Upper lobe of right lung (tissue), 1 donor: ENCODE results near the gene BACH2. TPM values are rescaled to one million over a fixed set of nuclear protein-coding genes. Genes with fewer than 3 reads are reported as not detected.

Experiments used
- ATAC-seq: fragments of 200-7000 bp; cut with Tn5 transposase; one replicate; pipeline ENCODE4 v1.9.1; 2020; ENCODE audit warnings: mild to moderate bottlenecking, moderate library complexity
- DNase-seq: peaks from one replicate; pipeline ENCODE4 v3.0.0-alpha.2; 2020
- H3K27ac ChIP-seq: fragments of 200-600 bp; one replicate; pipeline ENCODE4 v1.8.0; 2022
- H3K27me3 ChIP-seq: fragments of 200-600 bp; one replicate; pipeline ENCODE4 v1.8.0; 2022; ENCODE audit warnings: mild to moderate bottlenecking
- H3K36me3 ChIP-seq: fragments of 200-600 bp; one replicate; pipeline ENCODE4 v1.8.0; 2022
- H3K4me1 ChIP-seq: fragments of 200-600 bp; one replicate; pipeline ENCODE4 v1.8.0; 2022
- H3K4me3 ChIP-seq: fragments of 200-600 bp; one replicate; pipeline ENCODE4 v1.8.0; 2022; ENCODE audit warnings: mild to moderate bottlenecking
- H3K9me3 ChIP-seq: fragments of 200-600 bp; one replicate; pipeline ENCODE4 v1.8.0; 2022
- intact Hi-C: fragments of 100-400 bp; cut with DNase I; formaldehyde crosslinking; loops from one replicate; pipeline ENCODE4 v1.11.0; 2022
- microRNA-seq: library from miRNA; unstranded; fragments of <30 nt; microRNA quantifications from one replicate; pipeline ENCODE4 v1.2.0, GENCODE V29; 2020; ENCODE audit warnings: borderline microRNAs expressed
- total RNA-seq: library from RNA; stranded (reverse); fragmentation: NEBNext Ultra II Directional; extraction: Animal tissue kit (Norgen Biotek cat#: 25700); gene quantifications from one replicate; pipeline ENCODE4 v1.2.1, GENCODE V29; 2021
- TF ChIP-seq, protein P1 (sequence below): fragments of 200-600 bp; IDR thresholded peaks from one replicate; pipeline ENCODE4 v1.8.0; 2022; ENCODE audit warnings: antibody characterized with exemption
- donor health status: DM: no; HTN: yes; CAD: no; lungs with severe emphysema.

Gene BACH2
- total RNA-seq, 1 donor from 2014 or later, result 4.9 TPM

DNA sequence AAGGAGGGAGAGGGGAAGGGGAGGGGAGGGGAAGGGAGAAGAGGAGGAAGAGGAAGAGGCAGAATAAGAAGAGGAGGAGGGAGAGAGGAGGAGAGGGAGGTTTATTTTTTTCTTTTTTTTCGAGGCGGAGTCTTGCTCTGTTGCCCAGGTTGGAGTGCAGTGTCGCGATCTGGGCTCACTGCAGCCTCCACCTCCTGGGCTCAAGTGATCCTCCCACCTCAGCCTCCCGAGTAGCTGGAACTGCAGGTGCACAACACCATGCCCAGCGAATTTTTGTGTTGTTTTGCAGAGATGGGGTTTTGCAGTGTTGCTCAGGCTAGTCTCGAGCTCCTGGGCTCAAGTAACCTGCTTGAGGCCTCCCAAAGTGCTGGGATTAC, 408.5 kb downstream of the BACH2 start:
- no peak for DNase-seq
- Histone ChIP-seq H3K4me3 (no peak overlapping the region), H3K9me3 (no peaks in the 10 kb centered on the region), H3K27me3 (peaks cover 42% of the 10 kb centered on the region), H3K36me3 (no peaks in the 10 kb centered on the region), H3K4me1 (no peaks in the 10 kb centered on the region), H3K27ac (no peak overlapping the region)
- TF ChIP-seq, protein P1, sequence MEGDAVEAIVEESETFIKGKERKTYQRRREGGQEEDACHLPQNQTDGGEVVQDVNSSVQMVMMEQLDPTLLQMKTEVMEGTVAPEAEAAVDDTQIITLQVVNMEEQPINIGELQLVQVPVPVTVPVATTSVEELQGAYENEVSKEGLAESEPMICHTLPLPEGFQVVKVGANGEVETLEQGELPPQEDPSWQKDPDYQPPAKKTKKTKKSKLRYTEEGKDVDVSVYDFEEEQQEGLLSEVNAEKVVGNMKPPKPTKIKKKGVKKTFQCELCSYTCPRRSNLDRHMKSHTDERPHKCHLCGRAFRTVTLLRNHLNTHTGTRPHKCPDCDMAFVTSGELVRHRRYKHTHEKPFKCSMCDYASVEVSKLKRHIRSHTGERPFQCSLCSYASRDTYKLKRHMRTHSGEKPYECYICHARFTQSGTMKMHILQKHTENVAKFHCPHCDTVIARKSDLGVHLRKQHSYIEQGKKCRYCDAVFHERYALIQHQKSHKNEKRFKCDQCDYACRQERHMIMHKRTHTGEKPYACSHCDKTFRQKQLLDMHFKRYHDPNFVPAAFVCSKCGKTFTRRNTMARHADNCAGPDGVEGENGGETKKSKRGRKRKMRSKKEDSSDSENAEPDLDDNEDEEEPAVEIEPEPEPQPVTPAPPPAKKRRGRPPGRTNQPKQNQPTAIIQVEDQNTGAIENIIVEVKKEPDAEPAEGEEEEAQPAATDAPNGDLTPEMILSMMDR, result no peak
- intact Hi-C loops, result no loop called here
- ATAC-seq, result no peak

DNA sequence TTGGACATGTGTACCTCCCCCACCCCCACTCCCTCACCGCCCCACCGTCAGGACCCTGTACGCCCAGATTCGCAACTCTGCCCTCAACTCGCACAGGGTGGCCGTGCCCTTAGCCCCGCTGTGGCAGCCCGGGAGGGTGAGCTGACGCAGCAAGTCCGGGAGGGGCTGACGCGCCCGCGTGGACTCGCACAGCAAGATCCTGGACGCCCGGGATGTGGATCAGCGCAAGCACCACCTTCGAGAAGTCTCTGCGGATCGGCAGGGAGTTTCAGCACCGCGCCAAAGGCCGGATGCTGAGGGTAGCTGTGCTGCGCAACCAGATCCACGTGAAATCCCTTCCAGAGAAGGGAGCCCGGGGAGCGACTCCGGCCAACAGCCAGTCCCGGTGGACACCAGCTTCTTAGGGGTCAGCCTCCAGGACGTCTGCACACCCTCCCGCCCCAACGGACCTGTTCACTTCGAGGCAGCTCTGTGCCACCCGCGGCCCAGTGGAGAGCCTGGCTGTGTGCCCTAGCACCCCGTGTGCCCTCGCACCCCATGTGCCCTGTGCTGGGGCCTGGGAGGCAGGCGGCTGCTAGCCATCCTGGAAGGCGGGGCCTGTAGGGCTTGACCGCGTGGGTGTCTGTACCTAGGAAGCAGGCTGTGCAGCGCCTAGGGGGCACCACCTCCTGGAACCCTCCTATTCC, 409.0 kb downstream of the BACH2 start:
- Histone ChIP-seq H3K4me1 (no peaks in the 10 kb centered on the region), H3K4me3 (no peak overlapping the region), H3K27ac (no peak overlapping the region), H3K36me3 (no peaks in the 10 kb centered on the region), H3K27me3 (peaks cover 37% of the 10 kb centered on the region), H3K9me3 (no peaks in the 10 kb centered on the region)
- TF ChIP-seq, protein P1, result no peak
- DNase-seq, result no peak
- intact Hi-C loops, result no loop called here
- peak; percentile 61 for ATAC-seq

DNA sequence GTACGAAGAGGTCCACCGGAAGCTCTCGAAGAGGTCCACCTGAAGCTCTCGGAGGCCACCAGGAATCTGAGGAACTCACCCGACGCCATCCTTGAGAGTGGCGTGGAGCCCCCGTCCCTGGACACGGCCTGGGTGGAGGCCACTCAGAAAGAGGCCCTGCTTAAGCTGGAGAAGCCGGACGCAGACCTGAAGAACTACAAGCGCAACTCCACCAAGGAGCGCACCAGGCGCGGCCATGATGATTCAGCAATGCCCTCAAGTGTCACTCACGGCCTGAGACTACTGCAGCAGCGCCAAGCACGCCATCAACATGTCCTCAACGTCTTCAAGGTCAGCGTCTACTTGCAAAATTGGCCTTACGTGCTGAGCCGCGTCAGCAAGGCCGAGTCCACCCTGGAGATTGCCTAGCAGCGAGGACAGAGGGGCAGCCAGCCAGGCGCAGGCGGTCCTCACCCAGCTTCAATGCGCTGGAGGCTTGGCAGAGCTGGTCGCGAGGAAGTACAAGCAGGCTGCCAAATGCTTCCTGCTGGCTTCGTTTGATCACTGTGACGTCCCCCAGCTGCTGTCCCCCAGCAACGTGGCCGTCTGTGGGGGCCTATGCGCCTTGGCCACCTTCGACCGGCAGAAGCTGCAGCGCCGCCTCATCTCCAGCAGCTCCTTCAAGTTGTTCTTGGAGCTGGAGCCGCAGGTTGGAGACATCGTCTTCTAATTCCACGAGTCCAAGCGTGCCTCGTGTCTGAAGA, 410.1 kb downstream of the BACH2 start:
- H3K36me3 ChIP-seq, result no peaks in the 10 kb centered on the region
- H3K4me3 ChIP-seq, result no peak overlapping the region
- no peaks in the 10 kb centered on the region for H3K4me1 ChIP-seq
- TF ChIP-seq, protein P1, result no peak
- ATAC-seq (no peak), DNase-seq (no peak)
- no peaks in the 10 kb centered on the region for H3K9me3 ChIP-seq
- H3K27ac ChIP-seq, result no peak overlapping the region
- H3K27me3 ChIP-seq, result peaks cover 27% of the 10 kb centered on the region
- intact Hi-C loops, result no loop called here

Small RNA genes lying within 50 kb of the gene (microRNA-seq; reads per million reads assigned to microRNA genes)
- gene MIR4464, result not detected
